Erythroblast (primary cell): ENCODE measurements around the gene PAK5.

ENCODE experiments used
- DNase-seq, 2 experiments: peaks; one replicate each; lab custom pipeline; 2025; lab: John Stamatoyannopoulos, UW
- GATA1 ChIP-seq: IDR thresholded peaks from 2 replicates; pipeline ENCODE4 v1.6.1; 2011; ENCODE audit warnings: low read depth, mild to moderate bottlenecking, control low read depth, low read length, moderate library complexity
- POLR2A ChIP-seq: IDR thresholded peaks from 2 replicates; pipeline ENCODE4 v1.6.1; 2011; ENCODE audit warnings: mild to moderate bottlenecking, low read length

Gene PAK5

GRCh38 chr20:9630554-9630953, 208.3 kb downstream of the PAK5 start:
- DNase-seq: no peak
- TF ChIP-seq GATA1 (no peak), POLR2A (no peak)

- TF ChIP-seq POLR2A: no peak
- TF ChIP-seq GATA1: no peak
- no peak for DNase-seq
Observed at GRCh38 chr20:9629831-9630230, 209.0 kb downstream of the PAK5 start.

- TF ChIP-seq POLR2A: no peak
- no peak for TF ChIP-seq GATA1
- DNase-seq: no peak
Observed at GRCh38 chr20:9628589-9628988, 210.3 kb downstream of the PAK5 start.

- no peak for DNase-seq
- TF ChIP-seq GATA1: no peak
- TF ChIP-seq POLR2A: no peak
Observed at GRCh38 chr20:9628141-9628540, 210.7 kb downstream of the PAK5 start.

GRCh38 chr20:9627219-9627618, 211.7 kb downstream of the PAK5 start:
- no peak for DNase-seq

GRCh38 chr20:9626357-9626756, 212.5 kb downstream of the PAK5 start:
- TF ChIP-seq POLR2A (no peak), GATA1 (no peak)
- no peak for DNase-seq

More at GRCh38 chr20:9627219-9627618, 211.7 kb downstream of the PAK5 start:
- TF ChIP-seq POLR2A (no peak), GATA1 (no peak)

- peak in 1 of 2 experiments; percentile 10 for DNase-seq
- TF ChIP-seq GATA1 (no peak), POLR2A (no peak)
Observed at GRCh38 chr20:9617940-9618339, 220.9 kb downstream of the PAK5 start.

GRCh38 chr20:9616833-9617461, 221.9 kb downstream of the PAK5 start:
- TF ChIP-seq POLR2A (no peak), GATA1 (no peak)
- peak; percentile 64 to 81 for DNase-seq

GRCh38 chr20:9616455-9616805, 222.4 kb downstream of the PAK5 start:
- no peak for DNase-seq
- TF ChIP-seq POLR2A (no peak), GATA1 (no peak)

GRCh38 chr20:9615766-9616454, 223.0 kb downstream of the PAK5 start:
- no peak for DNase-seq
- TF ChIP-seq POLR2A: no peak

GRCh38 chr20:9615118-9615517, 223.8 kb downstream of the PAK5 start:
- TF ChIP-seq POLR2A (no peak), GATA1 (no peak)

GRCh38 chr20:9613871-9614270, 225.0 kb downstream of the PAK5 start:
- DNase-seq: no peak
- TF ChIP-seq GATA1: no peak
- TF ChIP-seq POLR2A: no peak

More at GRCh38 chr20:9615118-9615517, 223.8 kb downstream of the PAK5 start:
- DNase-seq: no peak

- DNase-seq: no peak
- no peak for TF ChIP-seq POLR2A
- no peak for TF ChIP-seq GATA1
Observed at GRCh38 chr20:9611921-9612320, 227.0 kb downstream of the PAK5 start.

- TF ChIP-seq POLR2A: no peak
- TF ChIP-seq GATA1: no peak
- DNase-seq: no peak
Observed at GRCh38 chr20:9610665-9611064, 228.2 kb downstream of the PAK5 start.

GRCh38 chr20:9609887-9610502, 228.9 kb downstream of the PAK5 start:
- TF ChIP-seq POLR2A (no peak), GATA1 (no peak)
- DNase-seq: peak; percentile 45 to 70
